Pulmonary artery endothelial cell (primary cell): ENCODE data around the gene SCN1B. TPM values are rescaled to one million over a fixed set of nuclear protein-coding genes. Genes with fewer than 3 reads are reported as not detected.

Experiments
- DNase-seq: peaks from one replicate; pipeline ENCODE4 v3.0.0-alpha.2; 2011; ENCODE audit warnings: low read depth, low spot score
- total RNA-seq: library from RNA; depleted of rRNA; stranded (reverse); fragments of >200 nt; gene quantifications from 2 replicates; pipeline ENCODE4 v1.2.3, GENCODE V29; 2014

SCN1B gene
- total RNA-seq, 1 donor from 2014 or later: 19.5 TPM

DNA sequence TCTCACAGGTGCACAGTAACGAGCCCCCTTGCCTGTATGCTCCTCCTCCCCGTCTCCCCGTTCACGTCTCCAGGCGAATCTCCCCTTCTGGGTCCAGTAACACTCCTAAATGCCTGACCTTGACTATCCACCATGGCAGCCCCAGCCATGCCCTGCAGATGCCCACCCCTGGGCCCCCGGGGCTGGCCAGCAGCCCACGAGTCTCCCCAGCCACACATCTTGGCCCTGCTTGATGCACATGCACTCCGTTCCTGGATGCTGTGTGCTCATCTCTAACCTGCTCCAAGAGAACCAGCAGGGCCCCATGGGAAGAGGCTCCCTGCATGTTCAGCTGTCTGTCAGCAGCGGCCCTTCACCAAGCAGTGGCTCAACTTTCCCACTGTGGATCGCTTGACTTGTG lies 43.2 kb downstream of the SCN1B start:
- DNase-seq: no peak

DNA sequence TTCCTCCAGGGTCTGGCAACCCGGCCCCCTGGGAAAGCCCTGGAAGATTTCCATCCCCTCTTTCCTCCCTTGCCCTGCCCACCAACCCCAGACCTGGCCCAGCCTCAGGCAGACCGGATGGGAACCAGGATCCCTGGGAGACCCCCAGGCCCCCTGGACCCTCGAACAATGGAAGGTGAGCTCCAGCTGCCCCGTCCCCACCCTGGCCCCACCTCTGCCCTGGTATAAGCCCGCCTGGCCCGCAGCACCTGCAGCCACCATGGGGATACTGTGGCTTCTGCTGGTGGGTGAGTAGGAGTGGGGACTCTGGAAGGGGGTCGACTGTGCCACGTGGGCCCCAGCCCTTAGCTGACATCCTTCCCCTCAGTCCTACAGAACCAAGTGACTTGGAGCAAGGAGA lies 43.7 kb downstream of the SCN1B start:
- DNase-seq: no peak

GRCh38 chr19:35074426-35075201 lies 44.3 kb downstream of the SCN1B start:
- no peak for DNase-seq

GRCh38 chr19:35075202-35076025 lies 45.1 kb downstream of the SCN1B start:
- no peak for DNase-seq

GRCh38 chr19:35076026-35076370 lies 45.7 kb downstream of the SCN1B start:
- no peak for DNase-seq

- no peak for DNase-seq
Observed at GRCh38 chr19:35076657-35077056, 46.4 kb downstream of the SCN1B start.

- no peak for DNase-seq
Observed at GRCh38 chr19:35077411-35078223, 47.3 kb downstream of the SCN1B start.

- DNase-seq: no peak
Observed at GRCh38 chr19:35079826-35080225, 49.6 kb downstream of the SCN1B start.

DNA sequence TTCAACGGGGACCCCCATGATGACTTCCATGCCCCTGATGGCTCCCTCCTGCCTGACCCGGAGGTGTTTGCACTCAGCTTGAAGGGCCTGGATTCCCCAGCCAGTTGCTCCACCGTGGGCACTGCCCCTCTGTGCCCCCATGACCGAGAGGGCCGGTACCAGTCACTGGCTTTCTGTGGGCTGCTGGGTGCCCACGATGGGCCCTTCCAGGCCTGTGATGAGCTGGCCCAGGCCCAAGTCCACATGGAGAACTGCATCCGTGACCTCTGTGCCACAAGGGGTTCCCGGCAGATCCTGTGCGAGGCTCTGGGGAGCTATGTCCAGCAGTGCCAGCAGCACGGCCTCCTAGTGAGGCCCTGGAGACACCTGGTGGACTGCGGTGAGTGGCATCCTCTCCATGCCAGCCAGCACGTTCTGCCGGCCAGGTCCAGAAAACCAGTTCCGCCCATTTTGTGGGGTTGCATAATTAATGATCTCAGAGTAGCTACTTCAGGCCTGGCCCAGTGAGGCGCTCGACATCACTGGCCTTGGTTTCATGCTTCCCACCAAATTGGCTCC lies 50.4 kb downstream of the SCN1B start:
- no peak for DNase-seq

- no peak for DNase-seq
Observed at GRCh38 chr19:35081201-35081600, 50.9 kb downstream of the SCN1B start.

DNA sequence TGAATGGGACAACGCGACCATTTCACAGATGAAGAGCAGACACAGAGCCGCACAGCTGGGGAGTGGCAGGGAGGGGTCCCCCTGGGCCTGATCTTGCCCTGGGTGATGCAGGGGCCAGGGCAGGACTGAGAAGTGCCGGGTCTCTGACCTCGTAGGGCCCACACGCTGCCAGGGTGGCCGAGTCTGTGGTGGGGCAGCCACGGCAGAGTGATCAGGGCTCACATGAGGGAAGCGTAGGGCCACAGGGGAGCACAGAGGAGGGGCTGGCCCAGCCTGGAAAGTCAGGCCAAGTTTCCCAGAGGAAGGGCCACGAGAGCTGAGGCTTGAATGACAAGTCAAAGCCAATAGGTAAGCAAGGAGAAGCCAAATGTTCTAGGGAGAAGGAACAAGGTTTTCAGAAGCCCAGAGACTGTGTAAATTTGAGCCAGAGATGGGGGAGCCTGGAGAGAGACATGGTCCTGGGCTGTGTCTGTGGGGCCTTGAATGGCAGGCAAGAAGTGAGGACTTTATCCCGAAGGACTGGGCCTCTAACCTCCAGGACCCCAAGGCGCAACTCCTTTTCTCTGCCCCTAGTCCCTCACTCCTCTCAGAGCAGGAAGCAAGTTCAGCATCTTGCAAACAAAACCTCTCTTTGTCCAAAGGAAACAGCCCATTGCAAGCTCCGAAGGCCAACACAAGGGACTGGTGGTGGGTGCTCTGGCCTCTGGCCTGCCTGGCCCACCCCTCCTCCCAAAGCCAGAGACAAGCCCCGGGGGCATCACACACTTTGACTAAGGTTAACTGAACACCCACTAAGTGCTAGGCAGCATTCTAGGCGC lies 53.6 kb downstream of the SCN1B start:
- no peak for DNase-seq

- no peak for DNase-seq
Observed at GRCh38 chr19:35084509-35084762, 54.2 kb downstream of the SCN1B start.

DNA sequence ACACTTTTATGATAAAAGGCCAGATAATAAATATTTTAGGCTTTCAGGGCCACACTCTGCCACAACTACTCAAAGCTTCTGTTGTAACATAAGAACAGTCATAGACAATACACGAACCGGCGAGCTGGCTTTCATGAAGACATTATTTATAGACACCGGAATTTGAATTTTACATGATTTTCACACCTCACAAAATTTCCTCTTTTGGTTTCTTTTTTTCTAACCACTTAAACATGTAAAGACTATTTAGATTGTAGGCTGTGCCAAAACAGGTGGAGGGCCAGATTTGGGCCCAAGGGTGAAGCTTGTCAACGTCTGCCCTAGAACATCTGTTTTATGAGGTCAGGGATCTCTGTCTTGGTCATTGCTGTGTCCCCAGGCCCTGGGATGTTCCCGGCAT lies 55.7 kb downstream of the SCN1B start:
- DNase-seq: no peak

GRCh38 chr19:35086455-35086854 lies 56.2 kb downstream of the SCN1B start:
- no peak for DNase-seq

GRCh38 chr19:35087393-35087792 lies 57.1 kb downstream of the SCN1B start:
- DNase-seq: no peak

GRCh38 chr19:35088131-35088913 lies 58.1 kb downstream of the SCN1B start:
- DNase-seq: no peak

- DNase-seq: no peak
Observed at GRCh38 chr19:35089554-35089953, 59.3 kb downstream of the SCN1B start.
